Measurements from ENCODE around the gene SLC39A11.
"Not testable (repeated sequence)": the region's sequence is repeated elsewhere in the genome, so short reads cannot be mapped to it uniquely, and the experiment has no call there.

Gene SLC39A11

DNA sequence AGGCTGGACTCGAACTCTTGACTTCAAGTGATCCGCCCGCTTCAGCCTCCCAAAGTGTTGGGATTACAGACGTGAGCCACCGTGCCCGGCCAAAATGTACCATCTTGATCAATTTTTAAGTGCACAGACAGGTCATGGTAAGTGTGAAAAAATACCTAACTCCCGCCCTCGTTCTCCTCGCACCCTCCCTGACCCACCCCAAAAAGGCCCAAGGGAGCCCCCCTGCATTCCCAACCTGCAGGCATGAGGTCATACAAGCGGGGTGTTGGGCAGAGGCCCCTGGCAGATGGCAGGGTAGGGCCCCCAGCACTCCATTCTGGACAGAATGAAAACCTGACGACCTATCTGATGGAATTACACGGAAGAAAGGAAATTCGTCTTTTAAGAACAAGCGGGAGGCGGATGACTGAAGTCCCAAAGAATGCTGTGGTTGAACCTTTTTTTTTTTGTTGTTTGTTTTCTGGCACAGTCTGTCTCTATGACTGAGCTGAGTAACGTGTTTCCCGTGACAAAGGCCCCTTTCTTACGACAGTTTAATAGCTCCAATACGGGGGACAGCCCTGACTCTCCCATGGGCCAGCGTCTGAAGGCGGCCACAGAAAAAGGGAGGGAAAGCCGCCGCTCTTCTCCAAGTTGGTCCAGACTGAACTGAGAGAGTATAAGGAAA, 376.4 kb downstream of the SLC39A11 start:
- Mint-ChIP-seq H3K36me3 (peaks cover 48% of the 10 kb centered on the region), H3K4me3 (no peak overlapping the region), H3K27ac (no peak overlapping the region), H3K4me1 (peaks cover 15% of the 10 kb centered on the region), H3K27me3 (no peaks in the 10 kb centered on the region), H3K9me3 (peaks cover 1% of the 10 kb centered on the region)
- ATAC-seq = no peak

DNA sequence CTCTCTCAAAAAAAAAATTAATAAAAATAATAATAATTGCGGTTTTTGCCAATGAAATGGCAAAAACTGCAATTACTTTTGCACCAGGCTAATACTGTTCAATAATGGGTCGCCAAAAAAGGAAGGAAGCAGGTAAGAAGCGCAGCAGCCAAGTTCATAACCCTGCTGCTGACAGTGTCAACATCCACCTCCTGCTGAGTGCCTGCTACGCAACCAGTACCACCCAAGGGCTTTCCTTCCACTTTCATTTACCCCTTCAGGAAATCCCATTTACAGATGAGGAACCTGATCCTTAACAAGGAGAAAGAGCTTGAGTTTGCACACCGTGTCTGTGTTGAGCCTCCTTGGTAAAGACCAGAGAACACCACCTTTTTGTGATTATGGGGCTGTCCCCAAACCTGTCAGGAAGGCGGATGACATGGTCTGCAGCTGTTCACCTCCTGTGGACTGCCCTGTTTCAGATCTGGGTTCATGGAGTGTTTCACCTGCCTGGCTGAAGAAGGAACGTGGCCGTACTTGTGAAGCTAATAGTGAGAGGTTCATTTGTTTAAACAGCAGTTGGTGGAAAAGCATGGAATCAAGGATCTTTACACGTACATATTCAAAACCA, 378.0 kb downstream of the SLC39A11 start:
- Mint-ChIP-seq H3K27me3 (no peaks in the 10 kb centered on the region), H3K36me3 (peaks cover 59% of the 10 kb centered on the region), H3K27ac (no peak overlapping the region), H3K4me1 (peaks cover 4% of the 10 kb centered on the region), H3K9me3 (peaks cover 5% of the 10 kb centered on the region), H3K4me3 (no peak overlapping the region)
- peak; percentile 50 for ATAC-seq

DNA sequence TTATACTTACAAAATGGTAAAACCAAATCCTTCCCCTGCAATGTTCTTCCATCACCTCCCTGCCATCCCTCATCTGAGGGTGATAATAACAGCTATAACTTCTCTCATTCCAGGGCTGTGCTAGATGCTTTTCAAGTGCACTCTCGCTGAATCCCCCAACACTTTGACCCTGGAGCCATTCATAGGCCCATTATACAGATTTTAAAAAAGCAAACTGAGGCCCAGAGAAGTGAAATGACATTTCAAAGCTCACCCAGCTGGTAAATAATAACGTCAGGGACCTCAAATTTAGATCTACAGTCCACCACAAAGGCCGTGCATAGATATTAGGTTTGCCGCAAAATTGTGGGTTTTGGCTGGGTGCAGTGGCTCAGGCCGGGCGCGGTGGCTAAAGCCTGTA, 378.8 kb downstream of the SLC39A11 start:
- Mint-ChIP-seq H3K4me1 (no peaks in the 10 kb centered on the region), H3K36me3 (peaks cover 66% of the 10 kb centered on the region), H3K27me3 (no peaks in the 10 kb centered on the region), H3K9me3 (peaks cover 6% of the 10 kb centered on the region), H3K27ac (no peak overlapping the region), H3K4me3 (no peak overlapping the region)
- ATAC-seq = no peak

DNA sequence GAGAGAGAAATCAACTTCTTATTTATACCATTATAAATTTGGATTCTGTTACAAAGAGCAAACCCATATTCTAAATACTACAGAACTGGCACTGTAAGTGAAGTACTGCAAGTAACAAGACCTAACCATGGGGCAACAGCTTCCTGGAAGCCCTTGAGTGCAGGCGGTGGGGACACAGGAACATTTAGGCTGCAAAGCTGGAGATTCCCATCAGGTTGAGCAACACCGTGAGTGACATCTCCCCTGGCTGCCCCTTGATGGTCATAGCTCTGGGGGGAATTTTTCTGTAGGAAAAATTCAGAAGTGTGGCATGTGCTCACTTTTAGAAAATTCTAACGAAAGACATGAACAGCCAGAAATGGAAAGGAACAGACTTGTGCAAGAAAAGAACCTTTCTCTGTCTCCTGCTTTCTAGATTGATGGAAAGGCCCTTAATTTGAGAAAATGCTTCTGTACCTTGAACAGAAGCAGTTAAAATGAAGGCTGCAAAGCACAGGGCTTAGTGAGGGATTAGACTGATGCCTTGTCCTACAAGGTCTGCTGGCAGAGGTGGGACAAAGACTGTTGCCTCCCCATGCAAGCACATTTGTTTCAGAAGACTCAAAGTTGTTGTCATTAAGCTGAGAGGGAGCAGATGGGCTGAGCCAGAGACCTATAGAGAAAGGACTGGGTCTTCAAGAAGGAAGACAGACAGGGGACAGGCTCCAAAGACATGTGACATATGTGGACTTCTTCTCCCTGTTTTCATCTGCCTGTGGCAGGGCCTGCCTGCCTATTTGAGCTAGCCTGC, 380.8 kb downstream of the SLC39A11 start:
- Mint-ChIP-seq H3K27me3 (no peaks in the 10 kb centered on the region), H3K27ac (no peak overlapping the region), H3K4me3 (no peak overlapping the region), H3K9me3 (peaks cover 10% of the 10 kb centered on the region), H3K36me3 (peaks cover 77% of the 10 kb centered on the region), H3K4me1 (no peaks in the 10 kb centered on the region)
- no peak for ATAC-seq

DNA sequence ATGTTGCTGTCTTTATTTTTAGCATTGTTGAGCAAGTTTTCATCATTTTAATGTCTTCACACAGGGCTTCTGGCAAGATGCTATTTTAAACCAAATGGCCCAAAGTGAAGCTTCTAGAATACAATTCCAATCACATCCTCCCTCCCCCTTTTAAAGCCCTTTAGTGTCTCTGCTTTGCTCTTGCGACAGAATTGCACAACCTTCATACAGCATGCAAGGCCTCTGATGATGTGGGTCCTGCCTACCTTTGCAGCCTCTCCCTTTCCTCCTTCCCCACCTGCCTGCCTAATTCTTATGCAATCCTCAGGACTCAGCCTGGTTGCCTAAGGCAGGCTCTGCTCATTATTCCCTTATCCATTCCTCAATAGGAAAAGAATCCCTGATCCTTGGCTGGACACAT, 381.7 kb downstream of the SLC39A11 start:
- peaks cover 71% of the 10 kb centered on the region for H3K36me3 Mint-ChIP-seq
- no peak for ATAC-seq
- H3K27me3 Mint-ChIP-seq = no peaks in the 10 kb centered on the region
- H3K27ac Mint-ChIP-seq = no peak overlapping the region
- peaks cover 5% of the 10 kb centered on the region for H3K4me1 Mint-ChIP-seq
- peaks cover 10% of the 10 kb centered on the region for H3K9me3 Mint-ChIP-seq
- H3K4me3 Mint-ChIP-seq = no peak overlapping the region

DNA sequence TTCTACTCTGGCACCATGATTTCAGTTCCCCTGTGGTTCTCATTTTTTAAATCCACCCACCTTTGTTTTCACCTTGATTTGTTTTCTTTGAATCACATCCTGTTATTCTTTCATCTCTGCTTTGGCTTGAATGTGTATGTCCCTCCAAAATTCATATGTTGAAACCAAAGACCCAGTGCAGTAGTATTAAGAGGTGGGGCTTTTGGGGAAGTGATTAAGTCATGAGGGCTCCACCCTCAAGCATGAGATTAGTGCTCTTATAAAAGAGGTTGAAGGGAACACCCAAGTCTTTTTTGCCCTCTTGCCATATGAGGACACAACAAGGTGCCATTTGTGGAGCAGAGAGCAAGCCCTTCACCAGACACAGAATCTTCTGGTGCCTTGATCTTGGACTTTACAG, 382.3 kb downstream of the SLC39A11 start:
- no peak overlapping the region for H3K27ac Mint-ChIP-seq
- peaks cover 10% of the 10 kb centered on the region for H3K9me3 Mint-ChIP-seq
- no peaks in the 10 kb centered on the region for H3K27me3 Mint-ChIP-seq
- H3K36me3 Mint-ChIP-seq = peaks cover 66% of the 10 kb centered on the region
- H3K4me1 Mint-ChIP-seq = peaks cover 6% of the 10 kb centered on the region
- ATAC-seq = no peak
- H3K4me3 Mint-ChIP-seq = no peak overlapping the region

DNA sequence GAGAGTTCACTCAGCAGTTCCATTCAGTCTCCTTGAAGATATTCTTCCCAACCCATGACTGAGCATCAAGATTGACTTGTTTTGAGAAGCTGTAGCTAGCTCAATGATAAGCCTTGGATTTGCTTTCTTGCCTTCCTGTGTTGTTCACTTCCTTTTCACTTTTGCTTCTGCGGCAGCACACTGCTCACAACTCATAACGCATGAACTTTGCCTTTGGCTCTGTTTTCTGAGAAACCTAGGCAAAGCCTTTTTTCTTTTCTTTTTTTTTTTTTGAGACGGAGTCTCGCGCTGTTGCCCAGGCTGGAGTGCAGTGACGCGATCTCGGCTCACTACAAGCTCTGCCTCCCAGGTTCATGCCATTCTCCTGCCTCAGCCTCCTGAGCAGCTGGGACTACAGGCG, 383.8 kb downstream of the SLC39A11 start:
- not testable (repeated sequence) for H3K4me1 Mint-ChIP-seq, H3K27ac Mint-ChIP-seq, H3K9me3 Mint-ChIP-seq, H3K27me3 Mint-ChIP-seq, H3K4me3 Mint-ChIP-seq, ATAC-seq
- peaks cover 61% of the 10 kb centered on the region for H3K36me3 Mint-ChIP-seq

DNA sequence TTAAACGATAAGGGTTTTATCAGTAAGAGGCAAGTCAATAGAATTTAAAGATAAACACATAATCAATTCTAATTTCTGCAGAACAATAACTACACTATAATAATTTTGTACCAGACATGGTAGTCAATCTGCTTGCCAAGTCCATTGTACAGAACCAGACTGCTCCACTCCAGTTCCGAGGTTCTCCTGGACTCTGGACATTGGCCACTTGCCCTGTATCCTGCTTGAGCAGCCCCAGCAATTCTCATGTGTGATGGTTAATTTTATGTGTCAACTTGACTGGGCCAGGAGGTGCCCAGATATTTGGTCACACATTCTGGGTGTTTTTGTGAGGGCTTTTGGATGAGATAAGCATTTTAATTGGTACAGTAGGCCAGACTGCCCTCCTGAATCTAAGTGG, 384.6 kb downstream of the SLC39A11 start:
- H3K4me1 Mint-ChIP-seq = peaks cover 6% of the 10 kb centered on the region
- H3K4me3 Mint-ChIP-seq = no peak overlapping the region
- H3K9me3 Mint-ChIP-seq = peaks cover 10% of the 10 kb centered on the region
- peaks cover 59% of the 10 kb centered on the region for H3K36me3 Mint-ChIP-seq
- no peak overlapping the region for H3K27ac Mint-ChIP-seq
- no peaks in the 10 kb centered on the region for H3K27me3 Mint-ChIP-seq
- ATAC-seq = no peak

DNA sequence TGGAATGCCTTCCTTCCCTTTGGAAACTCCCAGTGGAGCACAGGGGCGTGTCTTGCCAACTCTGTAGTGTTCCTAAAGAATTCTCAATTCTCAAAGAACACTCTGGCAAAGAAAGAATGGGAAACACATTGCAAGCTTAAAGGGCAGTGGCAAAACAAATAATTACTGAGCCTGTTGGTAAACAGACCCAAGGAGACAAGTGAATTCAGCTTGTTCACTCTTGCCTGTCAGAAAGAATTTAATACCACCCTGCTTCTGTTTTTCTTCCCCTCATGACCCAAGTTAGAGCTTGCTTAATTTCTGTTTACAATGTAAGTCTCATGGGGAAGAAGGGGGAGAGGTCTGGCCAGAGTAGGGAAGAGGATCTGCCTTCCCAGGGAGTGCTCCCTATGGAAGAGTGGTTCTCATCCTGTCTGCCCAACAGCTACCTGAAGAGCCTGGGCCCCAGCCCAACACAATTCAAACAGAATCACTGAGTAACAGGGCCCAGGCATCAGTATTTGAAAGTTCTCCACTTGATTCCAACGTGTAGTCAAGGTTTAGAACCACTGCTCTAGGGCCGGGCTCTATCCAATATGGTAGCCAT, 386.0 kb downstream of the SLC39A11 start:
- Mint-ChIP-seq H3K4me1 (peaks cover 6% of the 10 kb centered on the region), H3K27ac (peak overlapping the region; percentile 16), H3K36me3 (peaks cover 52% of the 10 kb centered on the region), H3K27me3 (no peaks in the 10 kb centered on the region), H3K9me3 (peaks cover 10% of the 10 kb centered on the region), H3K4me3 (no peak overlapping the region)
- ATAC-seq = peak; percentile 27

DNA sequence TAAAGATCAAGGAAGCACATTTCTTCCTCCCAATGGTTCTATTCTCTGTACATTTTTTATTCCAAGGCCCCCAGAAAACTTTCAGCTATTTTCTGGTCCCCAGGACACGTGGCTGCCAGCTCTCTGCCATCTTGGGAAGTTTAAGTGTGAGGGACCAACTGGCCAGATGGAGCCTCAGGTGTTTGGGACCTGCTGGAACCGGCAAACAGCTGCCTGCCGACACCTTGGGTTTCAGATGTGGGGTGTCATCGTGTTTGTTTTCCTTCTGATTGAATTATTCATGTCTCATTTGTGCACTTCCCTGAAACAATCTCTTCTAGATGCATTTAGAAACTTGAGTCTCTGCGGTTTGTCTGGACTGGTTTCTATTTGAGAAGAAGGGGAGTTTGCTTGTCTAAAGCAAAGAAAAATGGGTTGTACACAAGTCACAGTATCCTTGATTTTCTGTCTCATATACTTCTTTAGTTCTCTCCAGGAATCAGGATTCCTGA, 386.5 kb downstream of the SLC39A11 start:
- peak; percentile 70 for ATAC-seq
- Mint-ChIP-seq H3K4me1 (peaks cover 6% of the 10 kb centered on the region), H3K36me3 (peaks cover 51% of the 10 kb centered on the region), H3K4me3 (no peak overlapping the region), H3K27ac (peak overlapping the region; percentile 16), H3K9me3 (peaks cover 8% of the 10 kb centered on the region), H3K27me3 (no peaks in the 10 kb centered on the region)

DNA sequence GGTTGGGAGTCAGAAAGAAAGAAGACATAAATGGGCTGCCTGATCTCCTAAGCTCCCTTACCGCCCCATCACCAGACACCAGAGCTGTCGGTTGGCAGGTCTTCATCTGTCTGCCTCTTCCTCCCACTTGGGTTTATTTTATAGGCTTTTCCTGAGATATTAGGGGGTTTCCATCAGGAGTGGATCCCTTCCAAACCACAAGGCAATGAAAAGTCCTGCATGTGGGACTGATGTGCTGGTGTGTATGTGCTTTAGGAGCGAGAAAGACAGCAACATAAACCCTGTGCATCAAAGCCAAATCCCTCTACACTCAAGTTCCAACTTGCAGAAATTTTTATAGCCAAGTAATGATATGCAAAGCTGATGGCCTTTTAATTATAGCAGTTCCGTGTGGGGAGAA, 389.5 kb downstream of the SLC39A11 start:
- H3K36me3 Mint-ChIP-seq = peaks cover 43% of the 10 kb centered on the region
- ATAC-seq = no peak
- peaks cover 4% of the 10 kb centered on the region for H3K9me3 Mint-ChIP-seq
- H3K4me1 Mint-ChIP-seq = peaks cover 6% of the 10 kb centered on the region
- H3K27me3 Mint-ChIP-seq = no peaks in the 10 kb centered on the region
- no peak overlapping the region for H3K27ac Mint-ChIP-seq
- no peak overlapping the region for H3K4me3 Mint-ChIP-seq

DNA sequence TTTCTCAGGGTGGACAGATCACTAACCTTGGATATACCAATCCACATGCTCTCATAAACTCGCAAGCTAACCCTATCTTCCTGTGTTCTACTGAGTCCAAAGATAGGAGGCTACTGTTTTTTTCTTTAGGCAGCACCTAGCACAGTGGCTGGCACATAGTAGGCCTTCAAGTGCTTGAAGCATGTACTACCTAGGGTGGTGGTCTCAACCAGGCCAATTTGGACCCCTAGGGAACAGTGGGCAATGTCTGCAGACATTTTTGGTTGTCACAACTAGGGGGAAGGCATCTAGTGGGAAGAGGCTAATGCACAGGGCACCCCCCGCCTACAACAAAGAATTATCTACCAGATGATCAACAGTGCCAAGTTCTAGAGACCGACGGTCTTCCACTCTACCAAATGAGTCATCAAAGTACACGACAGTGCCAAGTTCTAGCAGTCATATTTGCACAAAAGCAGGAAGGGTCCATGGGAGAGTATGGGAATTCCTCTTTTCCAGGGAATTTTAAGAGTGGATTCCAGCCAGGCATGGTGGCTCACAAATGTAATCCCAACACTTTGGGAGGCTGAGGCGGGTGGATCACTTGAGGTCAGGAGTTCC, 390.3 kb downstream of the SLC39A11 start:
- Mint-ChIP-seq H3K9me3 (peaks cover 4% of the 10 kb centered on the region), H3K27me3 (no peaks in the 10 kb centered on the region), H3K4me3 (no peak overlapping the region), H3K27ac (no peak overlapping the region), H3K4me1 (peaks cover 6% of the 10 kb centered on the region), H3K36me3 (peaks cover 44% of the 10 kb centered on the region)
- ATAC-seq = no peak

DNA sequence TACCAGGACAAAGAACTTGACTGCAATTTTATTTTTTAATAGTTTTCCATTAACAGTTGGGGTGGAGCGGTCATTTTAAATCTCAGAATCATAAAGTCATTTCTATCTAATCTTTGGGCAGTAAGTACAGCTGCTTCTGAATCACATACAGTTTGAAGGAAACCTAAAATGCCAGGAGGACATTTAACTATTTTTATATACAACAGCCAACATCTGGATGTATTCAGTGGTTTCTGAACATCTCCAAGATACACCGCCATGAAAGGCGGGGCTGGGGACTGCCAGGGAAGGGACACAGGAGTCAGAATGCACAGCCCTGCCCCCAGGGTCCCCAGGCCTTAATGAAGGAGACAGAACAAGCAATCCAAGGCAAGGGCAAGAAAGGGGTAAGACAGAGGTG, 392.3 kb downstream of the SLC39A11 start:
- no peak overlapping the region for H3K4me3 Mint-ChIP-seq
- no peak for ATAC-seq
- H3K27me3 Mint-ChIP-seq = no peaks in the 10 kb centered on the region
- peaks cover 52% of the 10 kb centered on the region for H3K36me3 Mint-ChIP-seq
- H3K27ac Mint-ChIP-seq = no peak overlapping the region
- H3K4me1 Mint-ChIP-seq = no peaks in the 10 kb centered on the region
- H3K9me3 Mint-ChIP-seq = peaks cover 4% of the 10 kb centered on the region

DNA sequence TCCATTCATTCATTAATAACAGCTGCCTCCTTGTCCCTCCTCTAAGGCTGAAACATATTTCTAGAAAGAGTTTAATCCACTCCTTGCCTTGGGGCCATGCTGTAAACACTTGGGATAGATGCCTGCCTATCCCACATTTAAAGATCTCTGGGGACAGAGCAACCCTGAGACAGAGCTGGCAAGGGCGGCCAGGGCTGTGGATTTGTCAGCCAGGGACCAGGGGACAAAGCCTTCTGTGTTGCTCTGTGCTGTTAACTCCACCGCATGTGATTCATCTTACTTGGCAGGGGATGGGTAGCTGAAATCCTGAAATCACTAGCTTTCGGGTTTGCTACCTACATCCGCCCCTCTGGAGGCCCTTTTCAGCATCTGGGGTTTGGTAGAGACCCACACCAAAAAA, 392.9 kb downstream of the SLC39A11 start:
- H3K9me3 Mint-ChIP-seq = peaks cover 4% of the 10 kb centered on the region
- H3K4me3 Mint-ChIP-seq = no peak overlapping the region
- no peaks in the 10 kb centered on the region for H3K4me1 Mint-ChIP-seq
- H3K27me3 Mint-ChIP-seq = no peaks in the 10 kb centered on the region
- no peak overlapping the region for H3K27ac Mint-ChIP-seq
- no peak for ATAC-seq
- peaks cover 52% of the 10 kb centered on the region for H3K36me3 Mint-ChIP-seq

DNA sequence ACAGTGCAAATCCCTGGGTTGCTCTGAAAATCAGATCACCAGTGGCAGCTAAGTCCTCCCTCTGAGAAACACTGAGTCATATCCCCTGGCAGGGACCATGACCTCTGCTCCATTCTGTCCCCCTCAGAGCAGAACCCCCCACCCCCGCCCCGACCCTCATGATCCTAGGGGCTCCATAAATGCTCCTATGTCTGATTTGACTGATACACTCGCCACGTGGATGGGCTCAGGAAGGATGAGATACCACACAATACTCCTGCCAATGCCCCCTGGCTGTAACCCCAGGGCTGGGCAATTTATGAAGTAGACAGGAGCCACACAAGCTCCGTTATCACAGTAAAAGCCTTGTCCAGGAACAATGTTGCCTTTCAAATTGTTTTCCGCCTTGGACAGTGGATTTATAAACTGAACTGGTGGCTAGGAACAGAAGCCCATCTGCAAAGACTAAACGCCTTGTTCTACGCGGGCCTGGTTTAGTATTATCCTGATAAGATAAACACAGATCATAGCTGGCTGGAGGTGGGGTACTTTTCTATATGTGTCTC, 394.8 kb downstream of the SLC39A11 start:
- Mint-ChIP-seq H3K4me1 (no peaks in the 10 kb centered on the region), H3K9me3 (peaks cover 4% of the 10 kb centered on the region), H3K27me3 (no peaks in the 10 kb centered on the region), H3K27ac (no peak overlapping the region), H3K4me3 (no peak overlapping the region), H3K36me3 (peaks cover 44% of the 10 kb centered on the region)
- ATAC-seq = no peak

All from stimulated activated memory B cell treated with anti-CD40 and anti-IgM and Interleukin-4, amounts not matched to agents 10 μg/mL and 1 μg/mL and 100 μg/mL, for 72 hours (primary cell).